ENCODE data around the gene AATF.

AATF gene

DNA sequence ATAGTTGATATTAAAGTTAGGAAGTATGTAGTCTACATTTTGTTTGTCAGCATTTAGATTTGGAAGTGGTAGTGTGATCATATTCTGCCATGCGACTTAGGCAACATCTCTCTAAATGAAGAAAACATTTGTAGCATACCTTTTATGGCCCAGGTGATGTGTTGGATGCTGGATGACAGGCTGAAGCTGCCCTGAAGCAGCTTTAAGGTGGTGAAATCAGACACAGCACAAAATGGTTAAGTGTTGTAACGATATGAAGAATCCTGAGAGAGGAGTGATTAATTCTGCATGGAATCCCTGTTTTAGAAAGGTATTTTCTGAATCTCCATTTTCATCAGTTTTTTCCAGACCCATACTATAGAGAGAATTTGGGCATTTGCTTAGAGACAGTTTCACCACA, 28.3 kb downstream of the AATF start:
- no peak for DNase-seq (ENCODE audit: low spot score)
- no peak for TF ChIP-seq CTCF (IDR thresholded peaks at IDR 0.05; ENCODE audit: extremely low read depth, missing control alignments)

- no peak for DNase-seq (ENCODE audit: low spot score)
- TF ChIP-seq CTCF (IDR thresholded peaks at IDR 0.05; ENCODE audit: extremely low read depth, missing control alignments) = no peak
These were observed 28.8 kb downstream of the AATF start for GRCh38 chr17:36977568-36977967.

- no peak for TF ChIP-seq CTCF (IDR thresholded peaks at IDR 0.05; ENCODE audit: extremely low read depth, missing control alignments)
- DNase-seq (ENCODE audit: low spot score) = no peak
These were observed 30.2 kb downstream of the AATF start for GRCh38 chr17:36978810-36979564.

GRCh38 chr17:36979565-36979941, 30.8 kb downstream of the AATF start:
- DNase-seq (ENCODE audit: low spot score) = no peak
- no peak for TF ChIP-seq CTCF (IDR thresholded peaks at IDR 0.05; ENCODE audit: extremely low read depth, missing control alignments)

DNA sequence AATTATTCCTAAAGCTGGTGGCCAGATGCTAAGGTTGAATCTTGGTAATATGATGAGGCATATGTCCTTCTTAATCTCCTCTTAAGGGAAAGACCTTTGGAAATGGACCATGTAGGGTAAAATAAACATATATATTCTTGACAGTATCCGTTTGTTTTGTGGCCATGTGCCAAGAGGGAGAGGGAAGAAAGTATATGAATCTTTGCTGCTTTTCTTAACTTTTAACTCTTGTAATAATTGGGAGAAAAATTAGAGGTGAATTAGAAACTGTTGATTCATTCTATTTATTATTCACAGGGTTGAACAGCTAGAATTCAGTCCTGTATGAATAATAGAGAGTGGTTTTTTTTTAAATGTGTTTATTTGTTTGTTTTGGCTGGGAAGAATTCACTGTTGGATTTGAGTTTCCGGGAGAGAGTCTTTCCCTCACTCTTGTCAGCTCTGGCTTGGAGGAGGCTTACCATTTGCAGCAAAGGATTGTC, 31.6 kb downstream of the AATF start:
- TF ChIP-seq CTCF (IDR thresholded peaks at IDR 0.05; ENCODE audit: extremely low read depth, missing control alignments) = no peak
- no peak for DNase-seq (ENCODE audit: low spot score)

GRCh38 chr17:36983618-36984017, 34.9 kb downstream of the AATF start:
- TF ChIP-seq CTCF (IDR thresholded peaks at IDR 0.05; ENCODE audit: extremely low read depth, missing control alignments) = no peak
- no peak for DNase-seq (ENCODE audit: low spot score)

DNA sequence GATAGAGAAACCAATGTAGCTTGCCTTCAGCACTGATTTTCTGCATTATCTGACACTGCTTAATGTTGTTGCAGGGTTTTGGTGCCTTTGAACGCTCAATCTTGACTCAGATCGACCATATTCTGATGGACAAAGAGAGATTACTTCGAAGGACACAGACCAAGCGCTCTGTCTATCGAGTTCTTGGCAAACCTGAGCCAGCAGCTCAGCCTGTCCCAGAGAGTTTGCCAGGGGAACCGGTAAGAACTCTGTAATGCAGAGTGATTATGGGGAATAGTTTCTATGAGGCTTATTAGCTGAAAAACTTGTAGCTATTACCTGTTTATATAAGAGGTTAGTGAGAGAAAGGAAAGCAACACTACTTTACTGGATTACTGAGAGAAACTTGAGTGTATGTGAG, 40.4 kb downstream of the AATF start:
- DNase-seq (ENCODE audit: low spot score) = no peak
- TF ChIP-seq CTCF (IDR thresholded peaks at IDR 0.05; ENCODE audit: extremely low read depth, missing control alignments) = no peak

Data from GM20000 (cell line).